Stimulated activated naive CD8-positive, alpha-beta T cell treated with anti-CD3 and anti-CD28 coated beads, Interleukin-15, amount 100 ng/mL, for 72 hours (primary cell): ENCODE measurements around the gene PTPN9.

Source experiments
- ATAC-seq: fragments of 150-1000 bp; cut with Tn5 transposase; 2 replicates; pipeline ENCODE4 v1.10.0; 2021; ENCODE audit warnings: mild to moderate bottlenecking, moderate library complexity
- DNase-seq, 2 donors: peaks; one replicate each; pipeline ENCODE4 v3.0.0; 2021 to 2022
- H3K27ac Mint-ChIP-seq, 2 donors: one replicate each; pipeline ENCODE4 v1.8.0; 2022; ENCODE audit warnings: mild to moderate bottlenecking in 2 of 2, mixed read lengths in 2 of 2, moderate library complexity in 2 of 2
- H3K27me3 Mint-ChIP-seq: one replicate; pipeline ENCODE4 v1.8.0; 2022; ENCODE audit warnings: mixed read lengths
- H3K4me1 Mint-ChIP-seq: one replicate; pipeline ENCODE4 v1.8.0; 2022; ENCODE audit warnings: mild to moderate bottlenecking, mixed read lengths
- H3K4me3 Mint-ChIP-seq, 2 donors: one replicate each; pipeline ENCODE4 v1.8.0; 2022; ENCODE audit warnings: mild to moderate bottlenecking in 2 of 2, mixed read lengths in 2 of 2, moderate library complexity in 1 of 2
- H3K9me3 Mint-ChIP-seq, 2 donors: one replicate each; pipeline ENCODE4 v1.8.0; 2022; ENCODE audit warnings: mixed read lengths in 2 of 2

Gene PTPN9

DNA sequence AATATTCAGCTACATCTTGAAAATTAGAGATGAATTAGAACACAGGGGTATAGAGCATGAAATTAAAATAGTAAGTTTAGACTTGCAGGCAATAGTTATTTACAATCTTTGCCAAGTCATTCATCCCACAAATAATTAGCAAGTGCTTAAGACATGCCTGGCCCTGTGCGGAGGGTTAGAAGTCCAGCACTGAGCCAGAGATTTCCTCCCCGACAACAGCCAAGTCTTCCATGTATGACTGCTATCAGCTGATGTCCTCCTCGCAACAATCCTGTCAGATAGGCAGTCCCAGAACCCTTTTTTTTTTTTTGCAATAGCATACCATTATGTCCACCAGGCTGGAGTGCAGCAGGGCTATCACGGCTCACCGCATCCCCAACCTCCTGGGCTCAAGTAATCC, 142.2 kb downstream of the PTPN9 start:
- peaks cover 41% of the 10 kb centered on the region for H3K4me1 Mint-ChIP-seq
- H3K27me3 Mint-ChIP-seq, result no peaks in the 10 kb centered on the region
- H3K9me3 Mint-ChIP-seq, result no peaks in the 10 kb centered on the region
- H3K27ac Mint-ChIP-seq, result no peak overlapping the region
- no peak overlapping the region for H3K4me3 Mint-ChIP-seq
- ATAC-seq (no peak), DNase-seq (no peak)

GRCh38 chr15:75431682-75432081, 147.4 kb downstream of the PTPN9 start:
- Mint-ChIP-seq H3K4me1 (peaks cover 26% of the 10 kb centered on the region), H3K9me3 (no peaks in the 10 kb centered on the region), H3K4me3 (no peak overlapping the region), H3K27me3 (no peaks in the 10 kb centered on the region), H3K27ac (no peak overlapping the region)
- no peak for ATAC-seq
- no peak for DNase-seq

GRCh38 chr15:75431270-75431669, 147.8 kb downstream of the PTPN9 start:
- DNase-seq (no peak), ATAC-seq (no peak)
- Mint-ChIP-seq H3K4me1 (peaks cover 28% of the 10 kb centered on the region), H3K27me3 (no peaks in the 10 kb centered on the region), H3K9me3 (no peaks in the 10 kb centered on the region), H3K27ac (peak overlapping the region in 1 of 2 donors; percentile 16), H3K4me3 (no peak overlapping the region)

DNA sequence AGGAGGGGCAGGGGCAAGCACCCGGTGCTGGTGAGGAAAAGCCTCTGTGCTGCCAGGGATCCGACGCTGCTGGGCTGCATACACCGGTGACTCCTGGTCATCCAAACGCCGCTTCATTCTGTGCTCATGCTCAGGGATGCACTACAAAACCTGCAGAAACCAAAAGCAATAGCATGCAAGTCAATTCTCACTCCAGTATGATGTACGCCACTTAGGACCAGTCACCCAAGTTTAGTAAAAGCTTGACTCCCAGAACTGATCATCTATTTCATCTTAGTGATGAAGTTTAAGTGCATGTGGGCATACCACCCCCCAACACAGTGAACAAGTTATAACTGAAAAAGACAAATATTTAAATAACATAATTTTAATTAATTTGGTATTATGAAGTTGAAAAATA, 148.9 kb downstream of the PTPN9 start:
- ATAC-seq (no peak), DNase-seq (no peak)
- Mint-ChIP-seq H3K4me1 (peaks cover 39% of the 10 kb centered on the region), H3K27me3 (no peaks in the 10 kb centered on the region), H3K27ac (no peak overlapping the region), H3K4me3 (no peak overlapping the region), H3K9me3 (no peaks in the 10 kb centered on the region)

DNA sequence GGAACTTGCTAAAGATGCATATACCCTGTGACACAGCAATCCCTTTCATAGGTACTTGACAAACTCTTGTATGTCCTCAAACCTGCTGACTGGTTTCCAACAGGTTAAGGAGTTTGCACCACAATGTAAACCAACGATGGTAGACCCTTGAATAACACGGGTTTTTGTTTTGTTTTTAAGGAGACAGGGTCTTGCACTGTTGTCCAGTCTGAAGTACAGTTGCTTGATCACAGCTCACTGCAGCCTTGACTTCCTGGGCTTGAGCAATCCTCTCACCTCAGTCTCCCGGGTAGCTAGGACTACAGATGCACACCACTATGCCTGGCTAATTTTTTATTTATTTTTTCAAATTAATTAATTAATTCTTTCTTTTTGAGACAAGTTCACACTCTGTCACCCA, 151.0 kb downstream of the PTPN9 start:
- Mint-ChIP-seq H3K4me1 (peaks cover 31% of the 10 kb centered on the region), H3K27ac (no peak overlapping the region), H3K4me3 (no peak overlapping the region), H3K27me3 (no peaks in the 10 kb centered on the region), H3K9me3 (no peaks in the 10 kb centered on the region)
- ATAC-seq (no peak), DNase-seq (no peak)

- Mint-ChIP-seq H3K27ac (peak overlapping the region in 1 of 2 donors; percentile 13), H3K4me1 (peaks cover 35% of the 10 kb centered on the region), H3K27me3 (no peaks in the 10 kb centered on the region), H3K9me3 (no peaks in the 10 kb centered on the region), H3K4me3 (no peak overlapping the region)
- DNase-seq (no peak), ATAC-seq (no peak)
Measured at GRCh38 chr15:75425966-75426500, 153.1 kb downstream of the PTPN9 start.

DNA sequence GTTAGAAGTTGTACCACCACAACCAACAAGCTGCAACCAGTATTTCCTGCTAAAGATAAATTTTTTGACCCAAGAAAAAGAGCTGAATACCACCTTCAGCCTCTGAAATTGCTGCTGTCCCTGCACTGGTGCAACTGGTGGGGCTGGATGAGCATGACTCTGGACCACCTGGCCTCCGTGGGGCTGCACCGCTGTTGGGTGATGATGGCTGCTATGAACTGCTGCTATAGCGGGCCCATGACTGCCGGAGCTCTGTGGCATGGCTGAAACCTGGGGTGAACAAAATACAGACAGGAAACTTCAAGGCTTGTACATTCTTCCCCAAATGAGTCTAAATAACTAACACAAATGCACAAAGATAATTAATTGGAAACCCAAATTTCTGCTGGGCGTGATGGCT, 156.6 kb downstream of the PTPN9 start:
- no peak for DNase-seq
- Mint-ChIP-seq H3K27ac (peak overlapping the region in 1 of 2 donors; percentile 86), H3K9me3 (no peaks in the 10 kb centered on the region), H3K4me3 (no peak overlapping the region), H3K4me1 (peaks cover 30% of the 10 kb centered on the region), H3K27me3 (no peaks in the 10 kb centered on the region)
- ATAC-seq, result no peak

DNA sequence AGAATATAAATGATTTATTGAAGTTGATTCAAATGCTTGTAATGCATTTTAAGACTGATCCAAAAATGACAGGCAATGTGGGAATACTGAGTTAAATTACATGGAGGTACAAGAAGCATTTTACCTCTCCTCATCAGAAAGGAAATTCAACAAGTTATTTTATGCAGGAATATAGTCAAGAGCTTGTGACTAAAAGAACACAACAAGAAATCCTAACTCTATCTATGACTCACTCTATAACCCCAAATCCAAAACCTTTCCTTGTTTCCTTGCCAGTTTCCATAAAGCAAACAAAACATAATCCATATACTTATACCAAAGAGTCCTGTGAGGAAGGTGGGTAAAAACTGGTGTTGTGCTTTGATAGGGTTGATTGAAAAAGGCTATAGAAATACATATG, 158.4 kb downstream of the PTPN9 start:
- DNase-seq (no peak), ATAC-seq (no peak)
- Mint-ChIP-seq H3K27me3 (no peaks in the 10 kb centered on the region), H3K27ac (no peak overlapping the region), H3K9me3 (no peaks in the 10 kb centered on the region), H3K4me3 (no peak overlapping the region), H3K4me1 (peaks cover 28% of the 10 kb centered on the region)

GRCh38 chr15:75416584-75416983, 162.5 kb downstream of the PTPN9 start:
- DNase-seq, result no peak
- Mint-ChIP-seq H3K4me3 (no peak overlapping the region), H3K27me3 (no peaks in the 10 kb centered on the region), H3K27ac (no peak overlapping the region), H3K4me1 (peaks cover 20% of the 10 kb centered on the region), H3K9me3 (no peaks in the 10 kb centered on the region)
- no peak for ATAC-seq
